Umbilical cord (tissue), 2 donors: ENCODE results near the gene LAMB3. TPM values are rescaled to one million over a fixed set of nuclear protein-coding genes. Genes with fewer than 3 reads are reported as not detected.

Experiments used
- DNase-seq: peaks from one replicate; pipeline ENCODE4 v3.0.0-alpha.2; 2015; ENCODE audit warnings: low spot score
- total RNA-seq: library from RNA; depleted of rRNA; stranded (reverse); fragments of >200 nt; gene quantifications from one replicate; pipeline ENCODE4 v1.2.3, GENCODE V29; 2014; ENCODE audit warnings: low replicate concordance; ENCODE audit not compliant: insufficient read depth

The LAMB3 gene
- total RNA-seq, 1 donor from 2014 or later = 16.1 TPM

DNA sequence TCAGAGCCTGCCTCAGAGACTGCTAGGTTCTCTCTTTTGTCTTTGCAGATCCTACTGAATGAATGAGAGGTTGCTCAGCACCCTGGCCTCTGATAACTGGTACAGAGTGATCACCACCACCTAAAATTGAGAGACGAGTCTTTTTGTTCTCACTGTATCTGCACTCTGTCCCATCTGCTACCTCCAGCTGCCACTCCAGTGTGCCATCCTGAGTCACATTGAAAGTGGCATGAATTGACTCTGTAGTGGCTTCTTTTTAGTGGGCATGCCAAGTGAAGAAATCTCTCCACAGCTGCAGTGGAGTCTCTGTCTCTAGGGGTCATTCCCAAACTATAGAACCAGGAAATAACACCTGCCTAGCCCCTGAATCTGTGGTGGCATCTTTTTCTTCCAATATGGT, 54.0 kb downstream of the LAMB3 start:
- no peak for DNase-seq

DNA sequence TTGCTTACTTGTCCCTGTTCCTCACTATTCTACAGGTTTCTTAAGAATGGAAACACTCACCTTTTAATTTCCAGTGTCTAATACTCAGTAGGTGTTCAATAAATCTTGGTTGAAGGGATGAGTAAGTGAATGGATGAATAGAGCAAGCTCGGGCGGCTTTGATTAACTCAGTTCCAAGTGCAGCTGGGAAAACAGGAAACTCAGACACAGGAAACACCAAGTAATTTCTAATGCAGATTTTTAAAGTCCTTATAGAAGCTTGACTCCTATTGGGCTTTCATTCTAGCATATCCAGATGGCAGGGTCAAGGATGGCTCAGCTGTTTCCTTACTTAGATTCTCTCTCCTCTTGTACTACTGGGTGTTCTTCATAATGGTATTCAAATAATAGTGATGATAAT, 54.7 kb downstream of the LAMB3 start:
- DNase-seq = no peak

DNA sequence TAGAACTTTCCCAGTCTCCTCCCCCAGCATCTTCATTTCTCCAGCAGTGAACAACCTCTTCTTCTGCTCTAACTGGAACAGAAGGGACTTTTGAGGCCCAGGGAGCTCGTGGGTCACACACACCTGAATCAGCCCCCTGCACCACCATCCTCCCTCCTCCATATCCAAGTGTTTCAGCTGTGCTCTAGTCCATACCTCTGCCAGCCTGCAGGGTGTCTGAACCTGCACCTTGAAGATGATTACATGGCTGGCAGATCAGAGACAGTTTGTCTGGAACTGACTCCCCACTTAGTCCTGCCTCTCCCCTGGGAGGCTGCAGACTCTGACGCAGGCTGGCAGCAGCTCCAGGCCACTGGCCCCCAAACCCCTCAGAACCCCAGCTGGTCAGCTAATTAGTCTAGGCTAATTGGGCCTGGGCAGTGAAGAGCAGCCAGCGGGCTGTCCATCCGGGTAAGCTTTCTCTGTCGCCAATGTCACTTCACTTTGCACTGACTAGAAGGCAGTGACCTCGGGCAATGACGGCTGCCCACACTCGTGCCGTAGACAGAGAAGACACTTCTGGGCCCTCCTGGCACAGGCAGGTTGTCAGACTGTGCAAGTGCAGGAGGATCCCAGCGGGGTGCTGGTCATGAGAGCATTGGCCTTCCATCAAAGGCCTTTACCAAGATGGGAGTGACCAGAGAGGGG, 56.5 kb downstream of the LAMB3 start:
- DNase-seq = no peak

DNA sequence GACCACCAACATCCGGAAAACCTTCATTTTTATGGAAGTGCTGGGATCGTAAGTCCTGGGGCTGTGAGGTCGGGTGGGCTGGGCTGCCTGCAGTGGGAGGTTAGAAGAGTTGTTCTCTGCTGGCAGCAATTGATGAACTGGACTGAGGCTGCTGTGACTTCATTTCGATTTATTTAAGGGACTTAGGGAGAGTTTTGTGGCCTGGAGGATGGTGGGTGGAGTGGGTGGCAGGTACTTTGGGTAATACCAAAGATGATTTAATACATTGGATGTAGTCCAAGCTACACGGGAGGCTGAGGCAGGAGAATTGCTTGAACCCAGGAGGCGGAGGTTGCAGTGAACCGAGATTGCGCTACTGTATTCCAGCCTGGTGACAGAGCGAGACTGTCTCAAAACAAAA, 57.2 kb downstream of the LAMB3 start:
- DNase-seq = no peak

- no peak for DNase-seq
These were observed 57.8 kb downstream of the LAMB3 start for GRCh38 chr1:209594440-209594839.

DNA sequence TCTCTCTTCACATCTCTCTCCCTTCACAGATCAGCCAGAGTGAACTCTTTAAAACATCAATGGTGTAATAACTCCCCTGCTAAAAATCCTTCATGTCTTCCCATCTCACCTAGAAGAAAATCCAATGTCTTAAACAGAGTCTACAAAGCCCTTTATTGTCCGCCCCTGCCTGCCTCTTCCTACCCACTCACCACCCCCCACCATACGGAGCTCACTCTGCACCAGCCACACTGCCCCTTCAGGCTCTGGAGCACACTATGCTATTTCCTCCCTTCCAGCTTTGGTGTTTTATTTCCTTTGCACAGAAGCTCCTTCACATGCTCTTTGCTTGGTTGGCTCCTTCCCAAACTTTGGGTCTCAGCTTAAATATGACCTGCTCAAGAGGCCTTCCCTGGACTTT, 58.5 kb downstream of the LAMB3 start:
- no peak for DNase-seq

DNA sequence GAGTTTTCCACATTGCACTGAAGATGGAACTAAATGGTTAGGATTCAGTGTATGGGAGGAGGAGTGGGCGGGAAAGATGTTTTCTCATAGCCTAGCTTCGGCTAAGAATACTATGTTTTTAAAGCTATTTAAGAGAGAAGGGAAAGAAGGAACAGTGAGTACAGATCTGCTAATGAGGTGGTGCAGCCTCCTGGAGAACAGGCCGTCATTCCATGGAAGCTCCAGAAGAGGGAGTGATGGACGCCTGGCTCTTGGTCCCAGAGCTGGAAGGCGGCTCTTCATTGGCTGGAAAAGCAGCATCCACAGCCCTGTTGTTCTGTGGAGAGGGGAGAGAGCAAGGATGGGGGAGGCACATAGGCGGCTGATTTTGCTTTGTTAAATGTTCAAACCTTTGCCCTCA, 61.8 kb downstream of the LAMB3 start:
- DNase-seq = no peak

GRCh38 chr1:209589863-209590262, 62.4 kb downstream of the LAMB3 start:
- DNase-seq = no peak

DNA sequence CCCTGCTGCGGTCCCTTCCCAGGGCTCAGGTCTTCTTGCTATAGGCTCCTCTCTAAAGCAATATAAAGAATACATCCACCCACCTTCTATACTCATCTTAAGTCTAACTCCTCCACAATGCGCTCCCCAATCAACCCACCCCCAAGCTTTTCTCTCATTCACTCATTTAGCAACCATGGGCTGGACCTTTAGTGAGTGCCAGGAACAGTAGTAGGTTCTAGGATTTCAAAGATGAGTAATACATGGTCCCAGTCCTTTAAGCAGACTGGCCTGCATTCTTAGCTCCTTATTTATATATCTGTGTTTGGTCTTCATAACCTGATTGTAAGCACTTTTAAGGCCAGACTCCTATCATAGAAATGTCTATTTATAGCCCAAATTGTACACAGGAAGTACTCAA, 62.8 kb downstream of the LAMB3 start:
- DNase-seq = no peak

GRCh38 chr1:209587789-209588188, 64.4 kb downstream of the LAMB3 start:
- DNase-seq = peak; percentile 61

- DNase-seq = no peak
These were observed 65.9 kb downstream of the LAMB3 start for GRCh38 chr1:209586221-209586740.

GRCh38 chr1:209585672-209586071, 66.6 kb downstream of the LAMB3 start:
- DNase-seq = peak; percentile 75

GRCh38 chr1:209585197-209585596, 67.0 kb downstream of the LAMB3 start:
- DNase-seq = no peak

DNA sequence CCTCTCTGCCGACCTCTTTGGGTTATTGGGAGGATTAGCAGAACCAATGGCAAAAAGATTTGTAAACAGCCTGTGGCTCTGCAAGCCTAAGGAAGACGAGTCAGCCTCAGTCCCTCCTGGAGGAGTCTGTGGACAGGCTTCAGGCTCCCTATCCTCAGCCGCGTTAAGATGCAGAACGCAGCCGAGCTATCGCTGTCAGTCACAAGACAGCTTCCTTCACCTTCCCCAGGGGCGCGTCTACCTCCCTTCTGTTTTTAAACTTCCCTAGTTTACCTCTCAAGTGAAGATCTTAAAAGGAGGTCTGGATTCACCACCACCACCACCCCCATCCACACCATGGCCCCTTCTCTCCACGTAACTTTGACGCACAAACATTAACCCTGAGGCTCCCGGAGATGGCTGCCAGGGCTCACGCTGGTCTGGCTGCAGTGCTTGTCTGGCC, 68.0 kb downstream of the LAMB3 start:
- no peak for DNase-seq

DNA sequence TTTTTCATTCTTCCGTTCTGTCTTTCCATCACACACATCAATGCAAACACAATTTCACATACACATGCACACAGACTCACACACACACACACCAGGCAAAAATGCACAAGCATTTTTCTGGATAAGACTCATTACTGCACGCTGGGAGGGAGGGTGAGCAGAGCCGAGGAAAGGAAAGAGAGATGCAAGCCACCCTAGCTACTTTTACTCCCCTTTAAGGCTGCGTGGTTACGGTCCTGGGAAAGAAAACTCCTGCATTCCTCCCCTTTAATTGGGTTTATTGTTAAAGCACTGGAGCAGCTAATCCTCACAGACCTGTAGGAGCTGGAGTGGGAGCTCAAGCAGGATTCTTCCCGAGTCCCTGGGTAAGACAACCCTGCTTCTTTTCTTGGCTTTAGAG, 68.8 kb downstream of the LAMB3 start, which contains the start of gene CAMK1G:
Gene CAMK1G, plus strand, starts transcription at position 307 of the 400 bp plus-strand sequence. CDS start 11,270 bp downstream, outside the sequence.
- DNase-seq = peak; percentile 51

GRCh38 chr1:209580577-209580976, 71.6 kb downstream of the LAMB3 start:
- no peak for DNase-seq

- no peak for DNase-seq
These were observed 74.9 kb downstream of the LAMB3 start for GRCh38 chr1:209577346-209577745.

- peak; percentile 76 for DNase-seq
These were observed 75.6 kb downstream of the LAMB3 start for GRCh38 chr1:209576392-209577197.

DNA sequence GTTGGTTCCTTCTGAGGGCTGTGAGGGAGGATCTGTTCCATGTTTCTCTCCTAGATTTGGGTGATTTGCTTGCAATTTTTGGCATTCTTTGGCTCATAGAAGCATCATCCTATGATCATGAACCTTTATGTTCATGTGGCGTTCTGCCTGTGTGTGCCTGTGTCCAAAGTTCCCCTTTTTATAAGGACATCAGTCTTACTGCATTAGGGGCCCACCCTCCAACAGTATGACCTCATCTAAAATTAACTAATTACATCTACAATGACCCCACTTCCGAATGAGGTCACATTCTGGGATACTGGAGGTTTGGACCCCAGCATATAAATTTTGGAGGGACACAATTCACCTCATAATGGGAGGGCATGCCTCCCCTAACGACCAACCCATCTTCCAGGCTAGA, 81.5 kb downstream of the LAMB3 start:
- no peak for DNase-seq

- DNase-seq = peak; percentile 74
These were observed 82.6 kb downstream of the LAMB3 start for GRCh38 chr1:209569455-209570207.

DNA sequence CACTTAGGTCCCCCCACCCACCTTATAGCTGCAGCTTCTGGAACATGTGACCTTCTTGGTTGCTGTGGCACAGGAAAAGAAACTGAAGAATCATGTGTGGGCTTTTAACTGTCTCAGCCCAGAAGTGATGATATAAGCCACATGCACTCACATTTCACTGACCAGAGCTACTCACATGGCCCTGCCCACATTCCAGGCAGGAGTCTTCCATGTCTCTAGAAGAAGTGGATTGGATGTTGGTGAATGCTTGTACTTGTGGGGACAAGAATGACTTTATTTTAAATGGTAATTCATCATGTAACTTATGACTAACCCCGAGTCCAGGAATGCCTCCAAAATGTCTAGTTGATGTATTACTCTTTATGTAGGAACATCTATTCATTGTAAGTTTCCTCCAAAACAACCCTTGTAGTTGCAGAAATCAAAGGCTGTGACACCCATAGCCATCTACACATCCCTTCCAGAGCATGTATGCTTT, 84.5 kb downstream of the LAMB3 start:
- DNase-seq = peak; percentile 74
